Adrenal gland (tissue), 5 donors: Measurements from ENCODE around the gene SEPTIN8.

Source experiments
- CTCF ChIP-seq, 6 experiments: fragments of 450-650 bp in 4 of 6; fragments of 200-600 bp in 2 of 6; sonication (generic) in 1 of 6; IDR thresholded peaks; 1 replicate in 5 of 6; 2 replicates in 1 of 6; pipeline versions ENCODE4 v1.5.1 to v1.8.0; 2016 to 2021; ENCODE audit warnings: antibody characterized with exemption in 6 of 6, mild to moderate bottlenecking in 2 of 6, moderate library complexity in 1 of 6
- POLR2A ChIP-seq, 2 donors: fragments of 450-650 bp; IDR thresholded peaks; one replicate each; pipeline ENCODE4 v1.6.1; 2017; ENCODE audit warnings: antibody characterized with exemption in 2 of 2, mild to moderate bottlenecking in 2 of 2, moderate library complexity in 1 of 2
- donor health status: DM: no; HTN: no; CAD: no.

- TF ChIP-seq CTCF (IDR thresholded peaks at IDR 0.05) (no peak), POLR2A (IDR thresholded peaks at IDR 0.05) (no peak)
These were observed 34.9 kb downstream of the SEPTIN8 start for GRCh38 chr5:132742158-132742557.
